Astrocyte of the cerebellum (primary cell): ENCODE results near the gene NHLRC4.
"Not testable (repeated sequence)": the region's sequence is repeated elsewhere in the genome, so short reads cannot be mapped to it uniquely, and the experiment has no call there.

Source experiments
- DNase-seq: peaks from one replicate; pipeline ENCODE4 v3.0.0-alpha.2; 2011; ENCODE audit warnings: low read depth
- H3K4me3 ChIP-seq: 2 replicates; pipeline ENCODE4 v1.5.1; 2011; ENCODE audit warnings: mild to moderate bottlenecking, low read depth, low read length, moderate library complexity
- in situ Hi-C: cut with HindIII; loops from 2 replicates; pipeline ENCODE4 v1.10.0; 2017; ENCODE audit warnings: low sequenced_read_pairs
- TF ChIP-seq, protein P1 (sequence below): IDR thresholded peaks from 2 replicates; pipeline ENCODE4 v1.5.1; 2012; ENCODE audit warnings: low read length, low read depth, moderate library complexity, mild to moderate bottlenecking; ENCODE audit errors: missing control alignments

NHLRC4 gene

DNA sequence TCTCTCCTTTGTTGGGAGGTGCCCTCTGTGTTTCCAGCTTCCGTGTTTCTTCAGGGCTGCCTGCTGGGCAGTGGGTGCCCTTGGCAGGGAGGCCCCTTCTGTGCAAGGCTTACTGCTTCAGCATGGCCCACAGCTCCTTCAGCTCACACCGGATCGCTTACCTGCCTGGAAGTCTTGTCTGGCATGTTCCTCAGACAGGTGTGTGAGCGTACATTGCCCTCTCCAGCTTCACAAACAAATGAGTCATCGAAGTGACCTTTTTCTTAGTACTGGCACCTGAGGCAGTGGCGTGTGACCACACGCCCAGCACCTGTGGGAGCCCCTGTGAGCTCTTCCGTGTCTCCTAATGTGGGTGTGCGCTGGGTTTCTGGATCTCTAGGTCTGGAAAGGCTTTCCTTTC lies 26.6 kb downstream of the NHLRC4 start:
- no peak overlapping the region for H3K4me3 ChIP-seq
- in situ Hi-C loops: no loop called here
- TF ChIP-seq, protein P1, sequence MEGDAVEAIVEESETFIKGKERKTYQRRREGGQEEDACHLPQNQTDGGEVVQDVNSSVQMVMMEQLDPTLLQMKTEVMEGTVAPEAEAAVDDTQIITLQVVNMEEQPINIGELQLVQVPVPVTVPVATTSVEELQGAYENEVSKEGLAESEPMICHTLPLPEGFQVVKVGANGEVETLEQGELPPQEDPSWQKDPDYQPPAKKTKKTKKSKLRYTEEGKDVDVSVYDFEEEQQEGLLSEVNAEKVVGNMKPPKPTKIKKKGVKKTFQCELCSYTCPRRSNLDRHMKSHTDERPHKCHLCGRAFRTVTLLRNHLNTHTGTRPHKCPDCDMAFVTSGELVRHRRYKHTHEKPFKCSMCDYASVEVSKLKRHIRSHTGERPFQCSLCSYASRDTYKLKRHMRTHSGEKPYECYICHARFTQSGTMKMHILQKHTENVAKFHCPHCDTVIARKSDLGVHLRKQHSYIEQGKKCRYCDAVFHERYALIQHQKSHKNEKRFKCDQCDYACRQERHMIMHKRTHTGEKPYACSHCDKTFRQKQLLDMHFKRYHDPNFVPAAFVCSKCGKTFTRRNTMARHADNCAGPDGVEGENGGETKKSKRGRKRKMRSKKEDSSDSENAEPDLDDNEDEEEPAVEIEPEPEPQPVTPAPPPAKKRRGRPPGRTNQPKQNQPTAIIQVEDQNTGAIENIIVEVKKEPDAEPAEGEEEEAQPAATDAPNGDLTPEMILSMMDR: no peak
- DNase-seq: no peak

DNA sequence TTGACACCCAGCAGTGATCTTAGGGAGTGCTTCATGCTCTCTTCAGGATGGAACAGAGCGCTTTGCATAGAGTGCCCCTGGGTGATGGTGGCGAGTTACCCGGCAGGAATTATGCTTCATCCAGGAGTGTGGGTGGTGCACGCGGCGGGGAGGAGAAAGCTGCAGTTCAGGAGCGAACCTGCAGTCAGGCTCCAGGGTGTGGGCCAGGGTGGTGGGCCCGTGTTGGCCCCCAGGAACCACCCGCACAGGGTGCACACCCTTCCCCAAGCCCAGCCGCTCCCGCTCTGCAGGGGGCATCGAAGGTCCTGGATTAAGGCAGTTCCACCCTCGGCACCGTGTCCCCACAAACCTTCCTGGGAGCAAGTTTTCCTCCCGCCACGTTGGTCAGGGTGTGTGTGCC lies 27.0 kb downstream of the NHLRC4 start:
- H3K4me3 ChIP-seq: no peak overlapping the region
- in situ Hi-C loops: no loop called here
- TF ChIP-seq, protein P1: no peak
- no peak for DNase-seq

DNA sequence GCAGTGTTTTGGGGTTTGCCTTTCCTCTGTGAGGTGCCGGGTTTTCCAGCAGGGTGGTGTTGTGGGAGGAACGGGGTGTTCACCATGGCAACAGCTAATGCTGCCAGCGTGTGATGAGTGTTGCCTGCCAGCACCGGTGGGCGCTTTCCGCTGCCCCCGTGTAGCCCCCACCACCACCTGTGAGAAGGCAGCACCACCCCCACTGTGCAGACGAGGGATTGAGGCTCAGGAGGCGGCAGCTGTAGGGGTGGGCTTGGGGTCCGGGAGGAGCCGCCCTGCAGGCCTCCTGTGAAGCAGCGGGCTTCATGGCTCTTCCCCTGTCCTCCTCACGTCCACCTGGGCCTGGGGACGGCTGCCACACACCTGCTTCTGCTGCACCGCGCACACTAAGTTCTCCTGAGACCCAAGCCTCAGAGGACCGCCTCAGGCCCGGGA lies 28.3 kb downstream of the NHLRC4 start:
- in situ Hi-C loops: no loop called here
- no peak overlapping the region for H3K4me3 ChIP-seq
- TF ChIP-seq, protein P1: no peak
- no peak for DNase-seq

DNA sequence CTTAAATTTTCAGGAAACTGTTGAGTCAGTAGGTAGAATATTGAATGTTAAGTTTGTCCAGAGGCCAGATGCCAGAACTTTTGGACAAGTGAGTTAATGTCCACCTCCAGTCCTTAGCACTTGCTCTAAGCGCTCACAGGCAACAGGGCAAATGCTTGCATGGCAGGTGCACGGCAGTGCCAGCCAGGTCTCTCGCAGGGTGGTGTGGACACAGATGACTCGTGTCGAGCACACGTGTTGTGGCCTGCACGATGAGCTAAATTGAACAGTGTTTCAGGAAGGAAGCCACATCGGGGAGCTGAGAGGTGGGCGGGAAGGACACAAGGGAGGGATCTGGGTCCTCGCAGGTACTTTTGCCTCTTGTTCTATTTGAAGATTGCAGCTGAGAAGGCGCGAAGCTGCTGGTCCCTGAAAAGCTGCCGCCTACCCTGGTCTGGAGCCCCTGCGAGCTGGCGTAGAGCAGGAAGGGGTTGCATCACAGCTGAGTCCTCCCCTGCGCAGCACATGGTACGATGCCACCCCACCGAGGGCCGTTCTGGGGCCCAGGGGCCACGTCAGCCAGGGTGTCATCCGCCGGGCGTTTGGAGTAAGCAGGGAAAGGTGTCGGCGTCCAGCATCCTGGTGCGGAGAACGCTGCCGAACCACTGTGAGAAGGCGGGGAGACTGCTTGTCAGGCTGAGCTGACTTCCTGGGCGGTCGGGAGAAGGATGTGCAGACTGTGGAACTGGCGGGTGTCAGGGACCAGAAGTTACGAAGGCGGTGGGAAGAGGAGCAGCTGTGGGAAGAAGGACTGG lies 29.3 kb downstream of the NHLRC4 start:
- TF ChIP-seq, protein P1: no peak
- in situ Hi-C loops: no loop called here

DNA sequence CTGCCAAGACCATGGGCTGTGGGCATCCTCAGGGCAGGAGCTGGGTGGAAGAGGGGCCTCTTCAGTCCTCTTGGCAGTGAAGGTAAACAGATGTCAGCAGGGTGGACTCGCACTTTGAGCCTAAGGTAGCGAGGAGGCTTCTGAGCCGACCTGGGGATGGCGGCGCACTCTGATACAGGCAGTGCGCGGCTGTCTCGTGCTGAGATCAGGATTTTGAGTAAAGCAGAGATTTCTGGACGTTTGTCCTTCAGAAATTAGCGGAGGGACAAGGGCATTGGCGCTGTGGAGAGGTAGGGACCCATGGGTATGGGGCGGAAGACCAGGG lies 29.9 kb downstream of the NHLRC4 start:
- in situ Hi-C loops: no loop called here
- DNase-seq: no peak
- TF ChIP-seq, protein P1: no peak

More for the DNA sequence above, 29.3 kb downstream of the NHLRC4 start:
- H3K4me3 ChIP-seq: no peak overlapping the region
- DNase-seq: no peak

DNA sequence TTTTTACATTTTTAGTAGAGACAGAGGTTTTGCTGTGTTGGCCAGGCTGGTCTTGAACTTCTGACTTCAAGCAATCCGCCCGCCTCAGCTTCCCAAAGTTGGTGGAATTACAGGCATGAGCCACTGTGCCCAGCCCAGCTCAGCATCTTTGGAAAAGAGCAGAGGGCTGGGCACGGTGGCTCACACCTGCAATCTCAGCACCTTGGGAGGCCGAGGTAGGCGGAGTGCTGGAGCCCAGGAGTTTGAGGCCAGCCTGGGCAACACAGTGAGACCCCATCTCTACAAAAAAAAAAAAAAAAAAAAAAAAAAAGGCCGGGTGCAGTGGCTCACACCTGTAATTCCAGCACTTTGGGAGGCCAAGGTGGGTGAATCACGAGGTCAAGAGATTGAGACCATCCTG lies 30.9 kb downstream of the NHLRC4 start:
- in situ Hi-C loops, DNase-seq, H3K4me3 ChIP-seq: not testable (repeated sequence)

More for the DNA sequence above, 29.9 kb downstream of the NHLRC4 start:
- H3K4me3 ChIP-seq: no peak overlapping the region
